ENCODE measurements around the gene KRIT1.

DNA sequence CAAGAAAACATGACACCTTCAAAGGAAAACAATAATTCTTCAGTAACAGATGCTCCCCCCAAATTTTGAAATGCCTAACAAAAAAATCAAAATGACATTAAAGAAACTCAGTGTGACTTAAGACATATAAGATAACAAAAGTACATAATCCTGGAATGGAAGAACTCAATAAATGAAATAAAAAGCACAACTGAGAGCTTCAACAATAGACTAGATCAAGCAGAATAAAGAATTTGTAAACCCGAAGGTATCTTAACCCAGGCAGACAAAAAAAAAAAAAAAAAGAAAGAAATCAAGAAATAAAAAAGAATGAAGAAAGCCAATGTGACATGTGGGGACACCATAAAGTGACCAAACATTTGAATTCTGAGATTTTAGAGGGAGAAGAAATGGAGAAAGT, 39.0 kb downstream of the KRIT1 start:
- TF ChIP-seq CTCF (IDR thresholded peaks at IDR 0.05; ENCODE audit: poor library complexity) (no peak), EZH2phosphoT487 (IDR thresholded peaks at IDR 0.05; ENCODE audit: low read depth, severe bottlenecking, unreplicated experiment) (no peak)
